ENCODE measurements around the gene TNFAIP8L3.

The TNFAIP8L3 gene

DNA sequence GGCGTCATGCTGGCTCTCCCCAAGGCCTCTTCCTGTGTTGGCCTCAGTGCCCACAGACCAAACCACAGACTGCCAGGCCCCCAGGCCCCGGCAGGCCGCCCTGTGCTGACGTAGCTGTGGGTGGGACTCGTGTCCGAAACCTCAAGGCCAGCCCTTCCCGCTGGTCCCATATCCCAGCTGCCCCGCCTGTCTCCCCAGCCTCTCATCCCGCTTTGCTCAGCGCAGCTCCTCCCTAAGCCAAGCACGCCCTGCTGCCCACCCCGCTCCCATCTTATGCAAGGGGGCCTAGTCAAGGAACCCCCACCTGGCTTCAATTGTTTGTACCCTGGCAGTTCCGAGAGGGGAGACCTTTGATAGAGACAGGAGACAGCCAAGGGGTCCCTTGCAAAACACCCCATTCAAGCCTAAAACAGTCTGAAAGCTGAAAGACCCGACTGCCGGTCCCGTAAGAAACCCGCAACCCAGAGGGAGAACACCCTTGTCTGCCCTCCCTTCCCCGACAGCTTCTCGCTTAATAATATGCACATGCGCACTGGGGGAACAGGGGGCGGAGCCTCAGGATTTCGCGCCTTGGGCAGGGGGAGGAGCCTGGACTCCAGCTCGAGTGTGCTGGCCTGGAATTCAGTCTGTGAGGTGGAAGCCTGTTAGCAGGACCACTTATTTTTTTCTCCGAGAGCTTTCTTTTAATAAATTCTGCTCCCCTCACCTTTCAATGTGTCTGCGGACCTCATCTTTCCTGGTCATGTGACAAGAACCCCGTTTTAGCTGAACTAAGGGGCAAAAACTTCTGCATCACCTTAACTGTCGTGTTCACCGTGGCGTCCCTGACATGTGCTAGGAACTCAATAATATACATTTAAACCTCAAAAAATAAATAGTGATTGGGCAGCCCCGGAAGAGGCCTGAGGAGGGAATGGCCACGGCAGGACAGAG, 17.2 kb downstream of the TNFAIP8L3 start:
- TF ChIP-seq, protein P1, sequence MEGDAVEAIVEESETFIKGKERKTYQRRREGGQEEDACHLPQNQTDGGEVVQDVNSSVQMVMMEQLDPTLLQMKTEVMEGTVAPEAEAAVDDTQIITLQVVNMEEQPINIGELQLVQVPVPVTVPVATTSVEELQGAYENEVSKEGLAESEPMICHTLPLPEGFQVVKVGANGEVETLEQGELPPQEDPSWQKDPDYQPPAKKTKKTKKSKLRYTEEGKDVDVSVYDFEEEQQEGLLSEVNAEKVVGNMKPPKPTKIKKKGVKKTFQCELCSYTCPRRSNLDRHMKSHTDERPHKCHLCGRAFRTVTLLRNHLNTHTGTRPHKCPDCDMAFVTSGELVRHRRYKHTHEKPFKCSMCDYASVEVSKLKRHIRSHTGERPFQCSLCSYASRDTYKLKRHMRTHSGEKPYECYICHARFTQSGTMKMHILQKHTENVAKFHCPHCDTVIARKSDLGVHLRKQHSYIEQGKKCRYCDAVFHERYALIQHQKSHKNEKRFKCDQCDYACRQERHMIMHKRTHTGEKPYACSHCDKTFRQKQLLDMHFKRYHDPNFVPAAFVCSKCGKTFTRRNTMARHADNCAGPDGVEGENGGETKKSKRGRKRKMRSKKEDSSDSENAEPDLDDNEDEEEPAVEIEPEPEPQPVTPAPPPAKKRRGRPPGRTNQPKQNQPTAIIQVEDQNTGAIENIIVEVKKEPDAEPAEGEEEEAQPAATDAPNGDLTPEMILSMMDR (IDR thresholded peaks at IDR 0.05; ENCODE audit: borderline replicate concordance, control extremely low read depth, extremely low read depth, insufficient read depth, missing control alignments), result no peak
- DNase-seq (ENCODE audit: low spot score), result peak; percentile 84

DNA sequence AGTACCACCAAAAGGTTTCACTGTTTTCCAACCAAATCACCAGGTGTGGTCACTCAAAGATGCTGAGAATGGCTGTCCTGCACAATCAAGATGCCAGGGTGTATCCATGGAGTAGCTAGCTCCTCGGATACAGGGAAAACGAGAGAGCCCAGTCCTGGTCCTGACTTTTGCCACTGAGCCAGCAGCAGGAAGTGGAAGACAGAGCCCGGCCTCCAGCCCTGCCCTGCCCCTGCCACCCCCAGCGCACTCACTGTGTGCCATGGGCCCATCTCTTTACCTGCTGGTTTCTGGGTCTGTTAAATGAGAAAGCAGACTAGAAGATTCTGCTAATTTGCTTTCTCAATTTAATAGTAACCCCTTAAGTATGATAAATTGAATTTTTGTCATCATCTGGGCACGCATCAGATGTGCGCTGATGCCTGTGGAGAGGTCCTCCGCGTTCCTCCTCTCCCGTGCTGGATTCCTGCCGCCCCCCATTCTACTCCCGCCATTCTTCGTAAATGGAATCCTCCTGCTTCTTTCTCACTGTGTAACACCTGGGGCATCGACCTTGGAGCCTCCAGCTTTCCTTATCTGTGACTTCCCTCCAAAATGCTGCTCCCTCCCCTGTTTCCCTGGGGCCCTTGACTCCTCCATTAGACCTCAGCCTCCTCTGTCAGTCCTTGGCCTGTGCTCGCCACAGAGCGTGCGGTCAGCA, 18.0 kb downstream of the TNFAIP8L3 start:
- DNase-seq (ENCODE audit: low spot score), result no peak
- in situ Hi-C loops (cut with MboI; ENCODE audit: low sequenced_read_pairs, unreplicated experiment), result no loop called here
- TF ChIP-seq, protein P1 (IDR thresholded peaks at IDR 0.05; ENCODE audit: borderline replicate concordance, control extremely low read depth, extremely low read depth, insufficient read depth, missing control alignments), result no peak

More for the DNA sequence above, 17.2 kb downstream of the TNFAIP8L3 start:
- in situ Hi-C loops (cut with MboI; ENCODE audit: low sequenced_read_pairs, unreplicated experiment), result no loop called here

DNA sequence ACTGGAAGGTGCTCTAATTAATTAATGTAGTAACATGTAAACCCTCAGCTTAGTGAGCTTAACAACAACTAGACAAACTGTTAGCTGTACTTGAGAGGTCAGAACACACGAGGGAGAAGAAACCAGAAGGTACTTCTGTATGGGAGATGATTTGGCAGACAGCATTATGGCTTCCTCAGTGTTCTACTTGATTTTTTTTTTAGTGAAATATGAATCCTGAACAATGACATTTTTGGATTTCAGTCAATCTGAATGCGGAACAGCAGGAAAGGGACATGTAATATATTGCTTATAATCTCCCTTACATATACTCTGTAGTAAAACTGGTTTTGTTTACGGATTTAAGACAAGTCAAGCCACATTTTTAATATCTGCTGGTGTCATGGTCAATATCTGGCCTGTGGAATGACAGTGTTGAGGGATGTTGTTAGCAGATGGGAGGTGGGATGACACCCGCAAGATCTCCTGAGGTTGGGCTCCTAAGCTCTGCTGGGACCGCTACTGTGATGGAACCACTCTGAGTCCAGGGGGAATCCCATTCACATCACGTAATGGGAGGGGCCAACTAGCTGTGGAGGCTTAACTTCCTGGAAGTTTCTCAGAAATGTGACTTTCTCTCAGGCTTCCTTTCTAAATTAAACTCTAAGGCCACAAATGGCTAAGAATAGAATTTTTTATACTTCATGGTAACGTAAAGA, 18.7 kb downstream of the TNFAIP8L3 start:
- in situ Hi-C loops (cut with MboI; ENCODE audit: low sequenced_read_pairs, unreplicated experiment), result no loop called here
- DNase-seq (ENCODE audit: low spot score), result peak; percentile 55

DNA sequence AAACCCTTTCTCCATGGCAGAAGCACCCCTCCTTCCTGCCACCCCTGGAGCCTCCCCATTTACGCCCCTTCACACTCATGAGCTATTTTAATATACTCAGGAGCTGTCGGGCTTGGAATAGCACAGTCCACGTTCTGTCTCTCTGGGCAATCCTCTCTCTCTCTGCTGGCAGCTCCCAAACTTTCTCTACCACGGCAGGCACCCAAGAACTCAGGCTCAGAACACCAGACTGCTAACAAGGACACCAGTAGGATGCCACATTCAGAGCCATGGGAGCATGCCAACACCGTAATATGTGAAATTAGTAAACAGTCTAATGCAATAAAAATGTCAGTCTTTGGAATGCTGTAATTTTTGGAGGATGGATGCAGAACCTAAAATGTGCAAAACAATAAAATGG, 19.3 kb downstream of the TNFAIP8L3 start:
- in situ Hi-C loops (cut with MboI; ENCODE audit: low sequenced_read_pairs, unreplicated experiment), result no loop called here
- TF ChIP-seq, protein P1 (IDR thresholded peaks at IDR 0.05; ENCODE audit: borderline replicate concordance, control extremely low read depth, extremely low read depth, insufficient read depth, missing control alignments), result no peak
- no peak for DNase-seq (ENCODE audit: low spot score)

More for the DNA sequence above, 18.7 kb downstream of the TNFAIP8L3 start:
- TF ChIP-seq, protein P1 (IDR thresholded peaks at IDR 0.05; ENCODE audit: borderline replicate concordance, control extremely low read depth, extremely low read depth, insufficient read depth, missing control alignments), result no peak

DNA sequence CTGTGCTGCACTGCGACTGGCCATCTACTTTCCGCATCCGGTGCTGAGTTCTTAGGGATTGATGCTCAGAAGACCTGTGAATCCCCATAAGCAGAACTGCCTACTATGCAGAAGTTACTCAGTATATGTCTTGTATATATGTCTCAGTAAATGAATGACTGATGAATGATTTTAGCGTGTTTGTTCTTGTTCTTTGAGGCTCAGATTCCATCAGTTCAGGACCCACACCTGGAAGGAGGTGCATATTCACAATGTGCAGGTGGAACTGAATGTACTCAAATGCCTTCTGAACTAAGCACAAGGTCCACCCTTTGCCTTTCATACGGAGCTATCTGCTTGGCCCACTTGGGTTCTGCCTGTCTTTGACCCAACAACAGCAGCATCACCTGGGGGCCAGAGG, 19.8 kb downstream of the TNFAIP8L3 start:
- no peak for DNase-seq (ENCODE audit: low spot score)
- in situ Hi-C loops (cut with MboI; ENCODE audit: low sequenced_read_pairs, unreplicated experiment), result no loop called here
- TF ChIP-seq, protein P1 (IDR thresholded peaks at IDR 0.05; ENCODE audit: borderline replicate concordance, control extremely low read depth, extremely low read depth, insufficient read depth, missing control alignments), result no peak

DNA sequence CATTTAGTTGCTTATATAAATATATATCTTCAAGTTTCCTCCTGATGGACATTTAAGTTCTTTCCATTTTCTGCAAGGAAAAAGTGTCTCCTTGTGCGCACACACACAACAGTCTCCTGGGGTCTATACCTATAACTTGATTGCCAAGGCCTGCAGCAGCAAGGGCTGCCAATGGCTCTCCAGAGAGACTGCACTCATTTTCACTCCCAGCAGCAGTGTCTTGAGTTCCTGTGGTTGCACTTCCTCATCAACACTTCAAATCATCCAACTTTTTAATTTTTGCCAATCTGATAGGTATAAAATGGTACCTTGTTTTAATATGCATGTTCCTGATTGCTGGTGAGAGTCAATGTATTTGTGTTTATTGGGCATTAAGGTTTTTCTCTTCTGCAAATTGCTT, 23.1 kb downstream of the TNFAIP8L3 start:
- TF ChIP-seq, protein P1 (IDR thresholded peaks at IDR 0.05; ENCODE audit: borderline replicate concordance, control extremely low read depth, extremely low read depth, insufficient read depth, missing control alignments), result no peak
- in situ Hi-C loops (cut with MboI; ENCODE audit: low sequenced_read_pairs, unreplicated experiment), result no loop called here
- no peak for DNase-seq (ENCODE audit: low spot score)

Measured in GM13976 (cell line).